RWPE1 (cell line): ENCODE measurements around the gene EFCAB13.
"Not testable (repeated sequence)": the region's sequence is repeated elsewhere in the genome, so short reads cannot be mapped to it uniquely, and the experiment has no call there.

ENCODE experiments used
- CTCF ChIA-PET: fragments of 350-600 bp; sonication (Branson Sonifier 250); formaldehyde crosslinking; extraction: SDS; loops from one replicate; lab custom pipeline; 2021; lab: Yijun Ruan, JAX
- POLR2A ChIA-PET: fragments of 400-600 bp; formaldehyde crosslinking; extraction: SDS; loops from one replicate; lab custom pipeline; 2020; ENCODE audit warnings: antibody characterized with exemption; ENCODE audit not compliant: low non-redundant PET; lab: Yijun Ruan, JAX
- DNase-seq: peaks from one replicate; pipeline ENCODE4 v3.0.0; 2012; ENCODE audit warnings: low spot score
- H3K27ac ChIP-seq: fragments of 450-650 bp; 2 replicates; pipeline ENCODE4 v1.5.1; 2017
- TF ChIP-seq, protein P1 (sequence below): fragments of 450-650 bp; conservative IDR thresholded peaks from 2 replicates; pipeline ENCODE4 v1.5.1; 2017; ENCODE audit warnings: low read depth, mild to moderate bottlenecking

The EFCAB13 gene

GRCh38 chr17:47373002-47373401, 49.2 kb downstream of the EFCAB13 start:
- H3K27ac ChIP-seq = no peak overlapping the region
- DNase-seq = no peak
- ChIA-PET POLR2A (no interaction called here), CTCF (no interaction called here)
- TF ChIP-seq, protein P1, sequence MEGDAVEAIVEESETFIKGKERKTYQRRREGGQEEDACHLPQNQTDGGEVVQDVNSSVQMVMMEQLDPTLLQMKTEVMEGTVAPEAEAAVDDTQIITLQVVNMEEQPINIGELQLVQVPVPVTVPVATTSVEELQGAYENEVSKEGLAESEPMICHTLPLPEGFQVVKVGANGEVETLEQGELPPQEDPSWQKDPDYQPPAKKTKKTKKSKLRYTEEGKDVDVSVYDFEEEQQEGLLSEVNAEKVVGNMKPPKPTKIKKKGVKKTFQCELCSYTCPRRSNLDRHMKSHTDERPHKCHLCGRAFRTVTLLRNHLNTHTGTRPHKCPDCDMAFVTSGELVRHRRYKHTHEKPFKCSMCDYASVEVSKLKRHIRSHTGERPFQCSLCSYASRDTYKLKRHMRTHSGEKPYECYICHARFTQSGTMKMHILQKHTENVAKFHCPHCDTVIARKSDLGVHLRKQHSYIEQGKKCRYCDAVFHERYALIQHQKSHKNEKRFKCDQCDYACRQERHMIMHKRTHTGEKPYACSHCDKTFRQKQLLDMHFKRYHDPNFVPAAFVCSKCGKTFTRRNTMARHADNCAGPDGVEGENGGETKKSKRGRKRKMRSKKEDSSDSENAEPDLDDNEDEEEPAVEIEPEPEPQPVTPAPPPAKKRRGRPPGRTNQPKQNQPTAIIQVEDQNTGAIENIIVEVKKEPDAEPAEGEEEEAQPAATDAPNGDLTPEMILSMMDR = no peak

GRCh38 chr17:47376247-47376646, 52.5 kb downstream of the EFCAB13 start:
- ChIA-PET CTCF (no interaction called here), POLR2A (no interaction called here)
- DNase-seq = no peak
- H3K27ac ChIP-seq = no peak overlapping the region
- TF ChIP-seq, protein P1 = no peak

- TF ChIP-seq, protein P1 = no peak
- DNase-seq = no peak
- ChIA-PET POLR2A (no interaction called here), CTCF (no interaction called here)
- H3K27ac ChIP-seq = no peak overlapping the region
Observed at GRCh38 chr17:47388825-47389224, 65.1 kb downstream of the EFCAB13 start.

GRCh38 chr17:47397532-47398128, 73.9 kb downstream of the EFCAB13 start:
- DNase-seq, H3K27ac ChIP-seq, CTCF ChIA-PET, POLR2A ChIA-PET: not testable (repeated sequence)

- CTCF ChIA-PET = interaction anchor here (0.7 kb wide), 1 partner anchor 178 kb away, joined by 5 read pairs; no protein-coding TSS in a partner anchor
Observed at GRCh38 chr17:47400333-47400732, 76.6 kb downstream of the EFCAB13 start.

DNA sequence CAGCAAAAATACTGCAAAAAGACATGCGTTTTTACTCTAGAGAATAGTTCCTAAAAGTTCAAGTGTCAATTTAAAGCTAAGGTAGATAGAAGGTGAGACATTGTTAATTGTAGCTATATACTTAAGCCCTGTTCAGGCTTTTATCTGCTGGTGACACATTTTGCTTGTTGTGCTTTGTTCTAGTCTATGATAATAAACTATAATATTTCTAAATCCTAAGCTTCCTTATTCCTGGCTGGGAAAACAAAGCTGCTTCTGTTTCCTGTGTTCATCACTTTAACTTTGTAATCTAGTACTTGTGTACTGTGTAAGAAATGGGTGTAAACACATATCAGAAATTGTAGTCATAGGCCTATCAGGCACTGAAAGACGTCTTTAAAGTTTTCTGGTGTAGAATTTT, 77.3 kb downstream of the EFCAB13 start:
- no peak for DNase-seq
- no peak overlapping the region for H3K27ac ChIP-seq
- TF ChIP-seq, protein P1 = no peak
- ChIA-PET POLR2A (no interaction called here), CTCF (interaction anchor here (0.7 kb wide), 1 partner anchor 179 kb away, joined by 5 read pairs; no protein-coding TSS in a partner anchor)

More at GRCh38 chr17:47400333-47400732, 76.6 kb downstream of the EFCAB13 start:
- DNase-seq = no peak
- TF ChIP-seq, protein P1 = no peak
- POLR2A ChIA-PET = no interaction called here
- no peak overlapping the region for H3K27ac ChIP-seq

DNA sequence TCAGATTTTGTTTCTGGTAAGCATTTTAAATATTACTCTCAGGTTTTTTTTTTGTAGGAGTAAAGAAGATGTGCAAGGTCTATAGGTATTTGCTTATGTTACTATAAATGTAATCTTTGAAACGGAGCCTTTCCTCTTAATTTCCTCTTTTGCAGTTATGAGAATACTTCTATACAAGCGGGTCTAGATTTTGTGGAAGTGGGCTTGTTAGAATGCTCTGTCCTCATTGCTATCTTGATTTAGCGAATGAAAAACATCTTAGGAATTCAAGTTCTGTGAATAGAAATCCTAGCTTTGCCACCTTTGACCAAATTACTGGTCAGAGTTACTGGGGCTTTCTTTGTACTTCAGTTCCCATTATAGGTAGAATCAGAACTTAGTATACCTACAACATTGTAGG, 80.3 kb downstream of the EFCAB13 start:
- POLR2A ChIA-PET = no interaction called here
- TF ChIP-seq, protein P1 = no peak
- CTCF ChIA-PET = no interaction called here
- no peak overlapping the region for H3K27ac ChIP-seq
- DNase-seq = no peak
